Superior temporal gyrus (tissue), 1 donor: ENCODE measurements around the gene UBA6.
"Not testable (repeated sequence)": the region's sequence is repeated elsewhere in the genome, so short reads cannot be mapped to it uniquely, and the experiment has no call there.

ENCODE experiments used
- DNase-seq: peaks from one replicate; pipeline ENCODE4 v3.0.0-alpha.2; 2016; ENCODE audit errors: extremely low spot score

The UBA6 gene

DNA sequence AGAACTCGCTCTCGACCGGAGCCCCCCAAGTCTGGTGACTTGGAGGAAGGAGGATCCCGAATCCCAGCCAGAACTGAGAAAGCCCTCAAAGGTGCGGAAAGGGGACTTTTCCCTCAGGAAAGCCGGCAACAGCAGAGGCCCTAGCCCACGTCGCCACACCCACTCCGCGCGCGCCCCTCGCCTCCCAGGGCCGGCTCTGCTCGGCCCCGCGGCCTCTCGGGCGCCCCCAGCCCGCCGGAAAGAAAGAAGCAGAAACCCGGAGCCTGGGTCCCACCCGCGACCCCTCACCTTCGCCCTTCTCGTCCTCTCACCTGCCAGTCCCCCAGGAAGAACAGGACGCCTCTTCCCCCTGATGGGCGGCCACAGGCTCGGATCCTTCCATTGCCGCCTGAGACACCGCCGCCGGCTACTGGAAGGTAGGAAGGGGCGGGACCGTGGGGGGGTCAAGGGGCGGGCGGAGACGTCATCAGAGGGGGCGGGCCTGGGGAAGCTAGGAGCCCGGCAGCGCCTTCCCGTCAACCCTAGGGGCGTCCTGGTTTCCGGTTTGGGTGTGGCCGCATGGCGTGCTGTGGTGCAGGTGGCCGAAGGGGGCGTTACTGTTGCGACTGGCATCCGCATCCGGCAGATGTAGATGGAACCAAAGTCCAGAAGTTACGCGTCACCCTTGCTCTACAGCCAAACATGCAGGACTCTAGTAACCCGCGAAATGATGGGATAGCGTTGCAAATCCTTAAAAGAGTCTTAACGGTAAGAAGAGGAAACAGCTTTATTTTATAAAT lies at the start of gene UBA6:
TSS of gene UBA6 (minus strand) at position 418 of the 779 bp plus-strand sequence. CDS start at position 382, 36 bp downstream.
- DNase-seq, result peak; percentile 93

DNA sequence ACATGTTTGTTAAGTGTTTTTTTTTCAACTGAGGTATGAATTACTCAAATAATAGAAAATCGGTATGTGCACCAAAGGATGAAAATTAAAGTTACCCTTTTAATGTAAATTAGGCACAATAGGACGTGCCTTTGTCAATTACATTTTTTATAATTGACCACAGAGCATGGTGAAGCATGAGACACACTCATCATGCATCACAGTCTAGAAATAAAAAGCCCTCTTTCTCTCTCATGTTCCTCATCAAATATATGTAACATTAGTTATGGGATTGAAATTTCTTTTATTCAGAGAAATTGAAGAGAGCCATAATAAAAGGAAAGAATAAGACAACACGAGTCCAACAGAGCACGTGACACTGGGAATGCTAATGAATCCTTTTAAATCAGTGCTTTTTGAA lies 49.7 kb upstream of the UBA6 start:
- peak; percentile 43 for DNase-seq

DNA sequence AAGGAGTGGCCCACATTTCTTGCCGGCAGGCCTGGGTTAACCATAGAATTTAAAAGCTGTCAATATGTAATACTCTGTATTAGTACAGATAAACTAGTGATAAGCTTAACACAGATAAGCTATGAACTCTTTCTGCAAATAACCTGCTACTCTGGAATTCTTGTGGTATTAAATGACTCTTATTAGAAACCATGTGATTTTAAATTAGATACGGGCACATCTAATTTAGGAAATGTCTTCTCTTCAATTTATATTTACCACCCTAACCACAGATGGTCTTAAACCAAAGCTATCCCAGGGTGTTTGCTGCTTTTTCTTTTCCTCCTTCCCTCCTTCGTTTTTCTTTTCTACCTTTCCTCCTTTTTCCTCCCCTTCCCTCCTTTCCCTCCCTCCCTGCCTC lies 48.3 kb upstream of the UBA6 start:
- DNase-seq, result no peak

DNA sequence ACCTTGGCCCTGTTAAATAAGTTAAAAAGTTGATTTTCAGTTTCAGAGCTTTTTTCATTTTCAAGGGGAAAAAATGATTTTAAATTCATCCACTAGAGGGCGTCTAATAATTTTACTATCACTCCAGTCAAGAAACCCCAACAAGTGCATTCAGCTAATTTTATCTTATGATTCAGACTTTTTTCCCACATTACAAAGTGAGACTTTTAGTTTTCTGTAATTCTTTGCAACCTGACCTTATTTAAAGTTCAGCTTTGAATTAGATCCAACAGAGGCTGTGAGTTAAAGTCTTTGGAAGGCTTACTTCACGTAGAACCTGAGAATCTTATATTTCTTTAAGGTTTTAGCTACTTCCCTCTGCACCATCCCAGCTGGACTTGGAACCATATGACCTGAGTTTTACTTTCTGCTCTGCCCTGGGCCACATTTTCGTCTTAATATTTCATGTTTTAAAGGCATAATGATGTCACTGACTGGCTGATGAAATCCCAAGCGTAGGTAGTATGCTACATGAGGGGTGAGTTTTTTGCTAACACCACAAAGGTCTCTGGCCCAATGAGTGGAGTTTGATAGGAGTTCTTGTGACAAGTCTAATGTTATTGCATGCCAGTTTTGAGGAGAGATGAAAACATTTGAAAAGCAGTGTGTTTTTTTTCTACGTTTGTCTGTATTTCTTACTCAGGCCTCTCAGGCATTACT lies 46.0 kb upstream of the UBA6 start:
- DNase-seq, result peak; percentile 85

DNA sequence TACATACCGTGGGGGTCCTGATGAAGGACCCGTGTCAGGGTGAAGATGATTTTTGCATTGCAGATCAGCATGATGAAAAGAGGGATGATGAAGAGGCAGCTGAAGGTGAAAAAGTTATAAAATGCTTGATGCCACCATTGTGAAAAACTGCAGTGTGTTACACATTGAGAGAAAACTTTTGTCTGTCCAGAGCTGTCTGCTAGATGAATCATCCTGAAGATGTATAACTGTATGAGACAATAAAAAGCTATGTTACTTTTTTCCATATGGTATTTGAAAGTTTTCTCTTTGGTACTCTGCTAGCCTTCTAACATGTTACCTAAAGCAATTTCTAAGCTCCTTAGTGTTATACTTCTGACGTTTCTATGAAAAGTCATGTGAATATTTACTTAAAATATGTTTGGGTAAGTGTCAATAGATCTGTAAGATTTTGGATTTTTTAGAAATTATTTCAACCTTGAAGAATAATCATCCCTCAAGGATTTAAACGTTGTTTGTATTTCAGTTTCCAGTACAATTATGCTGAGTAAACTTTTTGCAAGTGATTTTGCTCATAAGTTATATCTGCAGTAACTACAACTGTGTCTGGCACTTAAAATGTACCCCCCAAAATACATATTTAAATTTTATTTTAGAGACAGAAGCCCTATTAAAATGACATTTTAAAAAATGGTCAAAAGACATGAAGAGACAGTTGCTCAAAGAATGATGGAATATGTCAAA lies 43.8 kb upstream of the UBA6 start:
- DNase-seq, result no peak

DNA sequence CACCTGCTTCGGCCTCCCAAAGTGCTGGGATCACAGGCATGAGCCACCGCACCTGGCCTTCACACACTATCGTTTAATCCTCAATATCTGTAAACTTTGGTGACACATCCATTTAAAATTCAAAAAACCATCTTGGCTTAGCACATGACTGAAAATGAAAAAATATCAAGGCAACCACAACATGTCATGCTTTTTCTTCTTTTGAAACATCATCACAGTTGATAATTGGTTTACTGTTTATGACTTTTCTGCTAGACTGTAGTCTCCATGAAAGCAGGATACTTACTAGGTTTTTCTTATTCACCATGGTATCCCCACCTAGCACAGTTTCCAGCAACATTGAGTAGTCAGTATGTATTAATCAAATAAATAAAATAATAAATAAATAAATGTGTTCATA lies 42.2 kb upstream of the UBA6 start:
- DNase-seq, result no peak

GRCh38 chr4:67736262-67736661 lies 35.3 kb upstream of the UBA6 start:
- no peak for DNase-seq

- DNase-seq, result no peak
These were observed 34.4 kb upstream of the UBA6 start for GRCh38 chr4:67735325-67735724.

GRCh38 chr4:67730511-67730910 lies 29.6 kb upstream of the UBA6 start:
- not testable (repeated sequence) for DNase-seq

DNA sequence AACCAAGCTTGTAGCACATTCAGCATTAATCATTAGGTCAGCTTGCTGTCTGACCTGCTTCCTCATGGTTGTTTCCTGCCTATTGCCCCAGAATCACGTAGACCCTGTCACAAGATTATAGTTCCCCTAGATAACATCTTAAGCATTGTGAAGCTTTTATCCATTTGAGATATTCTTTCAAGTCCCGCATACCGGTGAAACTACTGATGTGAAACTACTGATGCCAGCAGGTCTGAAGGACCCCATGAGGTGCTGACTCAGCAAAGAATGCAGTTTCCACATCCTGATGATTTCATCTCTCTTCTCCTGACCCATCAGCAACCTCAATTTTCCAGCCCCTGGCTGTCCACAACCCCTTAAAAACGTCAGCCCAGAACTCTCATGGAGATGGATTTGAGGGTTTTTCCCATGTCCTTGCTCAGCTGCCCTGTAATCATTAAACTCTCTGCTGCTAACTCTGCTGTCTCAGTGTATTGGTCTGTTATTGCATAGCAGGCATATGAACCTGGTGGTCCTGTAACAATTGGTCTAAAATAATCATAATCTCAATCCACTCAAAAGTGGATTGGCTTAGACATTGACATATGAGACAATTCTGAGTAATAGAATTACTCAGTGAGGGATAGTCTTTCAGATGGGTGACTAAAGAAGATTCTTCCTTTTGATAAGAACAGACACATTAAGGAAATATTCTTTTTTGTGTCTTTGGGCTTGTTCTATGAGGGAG lies 26.3 kb upstream of the UBA6 start:
- no peak for DNase-seq

GRCh38 chr4:67725981-67726380 lies 25.0 kb upstream of the UBA6 start:
- DNase-seq, result no peak

GRCh38 chr4:67725132-67725531 lies 24.2 kb upstream of the UBA6 start:
- no peak for DNase-seq

DNA sequence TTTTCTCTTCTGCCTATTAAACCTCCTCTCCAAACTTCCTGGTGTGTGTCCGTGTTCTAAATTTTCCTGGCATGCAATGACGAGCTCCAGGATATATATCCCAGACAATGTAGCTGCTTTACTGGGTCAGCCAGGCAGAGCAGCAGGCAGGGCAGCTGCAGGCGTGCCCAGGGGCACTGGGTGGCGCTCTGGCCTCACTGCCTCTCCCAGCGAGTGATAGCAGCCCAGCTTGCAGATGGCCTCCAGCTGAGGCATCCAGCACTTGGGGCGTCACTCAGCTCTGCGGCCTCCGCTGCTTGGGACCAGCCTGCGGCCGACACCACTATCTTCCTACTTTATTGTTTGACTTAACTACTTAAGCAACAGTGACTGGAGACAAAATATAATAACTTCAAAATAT lies 23.0 kb upstream of the UBA6 start:
- no peak for DNase-seq

DNA sequence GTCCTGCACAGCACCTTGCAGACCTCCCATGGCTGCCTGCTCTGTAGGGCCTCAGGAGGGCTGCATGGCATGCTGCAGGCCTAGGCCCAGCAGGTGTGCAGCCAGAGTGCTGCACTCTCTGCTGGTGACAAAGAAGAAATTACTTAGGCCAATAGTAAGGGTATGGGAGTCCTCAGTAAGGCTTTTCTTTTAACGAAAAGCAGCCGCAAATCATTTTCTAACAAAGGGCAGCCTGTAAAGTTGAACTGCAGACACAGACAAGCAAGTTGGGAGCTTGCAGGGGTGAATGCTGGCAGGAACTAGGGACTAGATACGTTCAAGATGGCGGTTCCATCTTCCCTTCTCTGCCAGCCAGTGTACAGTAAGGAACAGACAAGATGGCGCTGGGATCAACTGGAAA lies 22.4 kb upstream of the UBA6 start:
- DNase-seq, result no peak

DNA sequence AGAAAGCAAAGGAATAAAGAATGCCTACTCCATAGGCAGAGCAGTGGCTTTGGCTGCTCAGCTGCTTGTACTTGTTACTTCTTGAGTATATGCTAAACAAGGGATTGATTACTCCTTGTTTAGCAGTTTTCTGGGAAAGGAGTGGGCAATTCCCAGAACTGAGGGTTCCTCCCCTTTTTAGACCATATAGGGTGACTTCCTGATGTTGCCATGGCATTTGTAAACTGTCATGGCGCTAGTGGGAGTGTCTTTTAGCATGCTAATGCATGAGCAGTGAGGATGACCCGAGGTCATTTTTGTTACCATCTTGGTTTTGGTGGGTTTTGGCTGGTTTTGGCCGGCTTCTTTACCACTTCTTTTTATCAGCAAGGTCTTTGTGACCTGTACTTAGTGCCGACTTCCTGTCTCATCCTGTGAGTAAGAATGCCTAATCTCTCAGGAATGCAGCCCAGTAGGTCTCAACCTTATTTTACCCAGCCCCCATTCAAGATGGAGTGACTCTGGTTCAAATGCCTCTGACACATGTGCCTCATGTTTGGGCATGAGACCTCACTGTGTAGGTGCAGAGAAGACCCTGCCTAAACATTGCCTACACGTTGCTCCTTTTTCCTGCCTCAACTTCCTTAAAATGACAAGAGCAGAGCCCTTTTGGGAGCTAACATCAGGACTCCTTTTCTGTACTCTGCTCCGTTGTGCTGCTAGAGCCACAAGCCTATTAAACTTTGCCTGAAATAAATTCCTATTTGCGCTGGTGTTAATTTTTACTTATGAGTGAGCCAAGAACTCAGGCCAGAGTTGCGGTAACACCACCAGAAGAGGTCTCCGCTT lies 21.0 kb upstream of the UBA6 start:
- DNase-seq, result no peak

DNA sequence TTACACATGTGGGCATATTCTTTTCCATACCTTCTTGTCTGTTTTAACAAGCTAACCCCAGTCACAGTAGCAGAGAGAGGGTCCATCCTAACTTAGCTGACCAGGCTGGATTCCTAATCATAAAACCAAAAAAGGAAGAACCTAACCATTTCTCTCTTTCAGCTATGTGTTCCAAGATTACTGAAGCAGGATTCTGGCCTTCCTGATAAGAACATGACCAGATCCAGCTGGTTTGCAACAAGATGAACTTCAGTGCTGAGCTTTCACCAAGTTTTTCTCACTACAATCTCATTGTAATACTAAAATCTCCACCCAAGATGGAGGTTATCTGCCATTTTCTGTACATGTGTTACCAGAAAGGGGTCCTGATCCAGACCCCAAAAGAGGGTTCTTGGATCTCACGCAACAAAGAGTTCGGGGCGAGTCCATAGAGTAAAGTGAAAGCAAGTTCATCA lies 20.4 kb upstream of the UBA6 start:
- no peak for DNase-seq

GRCh38 chr4:67719953-67720617 lies 19.1 kb upstream of the UBA6 start:
- no peak for DNase-seq

GRCh38 chr4:67718848-67719247 lies 17.9 kb upstream of the UBA6 start:
- no peak for DNase-seq

GRCh38 chr4:67717586-67717985 lies 16.6 kb upstream of the UBA6 start:
- DNase-seq, result no peak

- no peak for DNase-seq
These were observed 14.0 kb upstream of the UBA6 start for GRCh38 chr4:67714955-67715354.

GRCh38 chr4:67714248-67714583 lies 13.3 kb upstream of the UBA6 start:
- no peak for DNase-seq
